ENCODE data around the gene PAIP2B.

- TF ChIP-seq TAF1 (IDR thresholded peaks at IDR 0.05; ENCODE audit: low read depth, low read length): no peak
- TF ChIP-seq POLR2AphosphoS5 (IDR thresholded peaks at IDR 0.05; ENCODE audit: low read depth, low read length): no peak
- TF ChIP-seq POLR2A (IDR thresholded peaks at IDR 0.05; ENCODE audit: low read depth, low read length): no peak
- no peak for TF ChIP-seq SPI1 (IDR thresholded peaks at IDR 0.05; ENCODE audit: low read depth, low read length)
- no peak for TF ChIP-seq PAX5 (IDR thresholded peaks at IDR 0.05; ENCODE audit: insufficient read depth, low read length, severe bottlenecking)
Observed at GRCh38 chr2:71220743-71221142, 6.2 kb downstream of the PAIP2B start.

Measured in GM12891 (cell line).